Kidney epithelial cell (primary cell): Measurements from ENCODE around the gene CEACAM18. TPM values are rescaled to one million over a fixed set of nuclear protein-coding genes. Genes with fewer than 3 reads are reported as not detected.

Experiments used
- DNase-seq: peaks from one replicate; pipeline ENCODE4 v3.0.0-alpha.2; 2010; ENCODE audit warnings: low read depth
- H3K27me3 ChIP-seq: 2 replicates; pipeline ENCODE4 v1.6.0; 2011; ENCODE audit warnings: low read length; ENCODE audit not compliant: control insufficient read depth, insufficient read depth
- H3K36me3 ChIP-seq: 2 replicates; pipeline ENCODE4 v1.5.1; 2011; ENCODE audit warnings: low read length; ENCODE audit not compliant: control insufficient read depth, insufficient read depth
- H3K4me3 ChIP-seq: 2 replicates; pipeline ENCODE4 v1.5.1; 2011; ENCODE audit warnings: low read depth, mild to moderate bottlenecking, control low read depth, low read length
- total RNA-seq: library from RNA; depleted of rRNA; stranded (reverse); fragments of >200 nt; gene quantifications from 2 replicates; pipeline ENCODE4 v1.2.3, GENCODE V29; 2015
- TF ChIP-seq, protein P1 (sequence below): IDR thresholded peaks from 2 replicates; pipeline ENCODE4 v1.5.1; 2011; ENCODE audit warnings: mild to moderate bottlenecking, moderate library complexity, low read length, control low read depth, inconsistent platforms; ENCODE audit not compliant: insufficient read depth, poor library complexity, severe bottlenecking

The CEACAM18 gene
- total RNA-seq, 1 donor from 2014 or later: not detected

DNA sequence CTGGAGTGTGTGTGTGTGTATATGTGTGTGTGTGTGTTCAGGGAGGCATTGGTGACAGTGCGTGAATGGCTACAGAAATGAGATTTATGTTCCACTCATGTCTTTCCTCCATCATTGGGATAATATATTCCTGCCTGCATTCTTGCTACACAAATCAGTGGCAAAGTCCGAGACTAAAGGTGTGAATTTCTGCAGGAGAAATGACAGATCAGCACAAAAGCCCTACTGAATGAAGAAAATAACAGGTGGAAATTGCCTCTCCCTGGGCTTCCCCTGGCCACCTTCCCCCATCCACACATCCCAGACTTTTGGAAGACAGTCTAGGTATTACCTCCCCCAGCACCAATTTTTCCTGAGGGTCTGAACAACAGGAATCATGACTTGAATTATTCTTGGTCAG, 43.0 kb downstream of the CEACAM18 start:
- TF ChIP-seq, protein P1, sequence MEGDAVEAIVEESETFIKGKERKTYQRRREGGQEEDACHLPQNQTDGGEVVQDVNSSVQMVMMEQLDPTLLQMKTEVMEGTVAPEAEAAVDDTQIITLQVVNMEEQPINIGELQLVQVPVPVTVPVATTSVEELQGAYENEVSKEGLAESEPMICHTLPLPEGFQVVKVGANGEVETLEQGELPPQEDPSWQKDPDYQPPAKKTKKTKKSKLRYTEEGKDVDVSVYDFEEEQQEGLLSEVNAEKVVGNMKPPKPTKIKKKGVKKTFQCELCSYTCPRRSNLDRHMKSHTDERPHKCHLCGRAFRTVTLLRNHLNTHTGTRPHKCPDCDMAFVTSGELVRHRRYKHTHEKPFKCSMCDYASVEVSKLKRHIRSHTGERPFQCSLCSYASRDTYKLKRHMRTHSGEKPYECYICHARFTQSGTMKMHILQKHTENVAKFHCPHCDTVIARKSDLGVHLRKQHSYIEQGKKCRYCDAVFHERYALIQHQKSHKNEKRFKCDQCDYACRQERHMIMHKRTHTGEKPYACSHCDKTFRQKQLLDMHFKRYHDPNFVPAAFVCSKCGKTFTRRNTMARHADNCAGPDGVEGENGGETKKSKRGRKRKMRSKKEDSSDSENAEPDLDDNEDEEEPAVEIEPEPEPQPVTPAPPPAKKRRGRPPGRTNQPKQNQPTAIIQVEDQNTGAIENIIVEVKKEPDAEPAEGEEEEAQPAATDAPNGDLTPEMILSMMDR: no peak
- H3K4me3 ChIP-seq: no peak overlapping the region
- H3K36me3 ChIP-seq: no peaks in the 10 kb centered on the region
- no peak for DNase-seq
- no peaks in the 10 kb centered on the region for H3K27me3 ChIP-seq

DNA sequence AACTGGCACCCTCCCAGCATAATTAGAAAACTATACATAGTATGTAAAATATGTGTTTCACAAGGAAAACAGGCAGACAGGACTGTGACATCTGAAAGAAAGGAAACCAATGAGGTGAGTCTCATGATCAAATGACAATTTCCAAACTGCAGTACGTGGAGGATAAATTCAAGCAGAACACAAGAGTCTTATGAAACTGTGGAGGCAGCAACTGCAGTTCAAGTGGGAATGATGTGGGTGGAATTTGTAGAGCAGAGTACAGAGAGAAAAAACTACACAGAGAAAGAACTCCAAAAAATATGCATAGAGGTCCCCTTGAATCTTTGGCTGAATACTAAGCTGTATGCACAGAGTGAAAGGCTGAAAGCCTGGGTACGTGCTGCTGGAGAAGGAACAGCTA, 43.4 kb downstream of the CEACAM18 start:
- Histone ChIP-seq H3K4me3 (no peak overlapping the region), H3K27me3 (no peaks in the 10 kb centered on the region), H3K36me3 (no peaks in the 10 kb centered on the region)
- TF ChIP-seq, protein P1: no peak
- no peak for DNase-seq

DNA sequence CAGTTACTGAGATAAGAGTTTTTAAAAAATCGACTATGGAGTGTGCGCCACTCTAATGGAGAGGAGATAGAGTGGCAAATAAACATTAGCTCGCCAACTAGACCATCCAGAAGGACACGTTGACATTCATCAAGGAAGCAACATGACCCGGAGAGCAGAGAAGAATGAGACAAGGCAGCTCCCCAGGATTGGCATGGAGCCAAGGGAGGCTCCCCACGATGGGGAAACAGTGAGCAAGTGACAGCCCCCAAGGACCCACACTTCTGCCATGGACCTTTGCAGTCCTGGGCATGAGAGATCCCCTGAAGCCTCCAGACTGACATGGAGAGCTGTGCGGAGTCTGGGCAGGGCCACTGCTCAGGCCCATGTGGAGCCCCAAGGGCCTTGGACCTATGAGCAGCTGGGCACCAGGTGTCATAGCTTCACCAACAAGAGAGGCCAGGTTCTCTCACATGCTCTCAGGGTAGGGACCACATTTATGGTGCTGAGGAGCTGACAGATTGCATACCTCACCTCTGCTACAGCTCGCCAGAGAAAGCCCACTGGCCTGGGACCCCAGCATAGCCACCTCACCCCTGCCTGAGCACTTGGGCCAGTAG, 46.4 kb downstream of the CEACAM18 start:
- H3K27me3 ChIP-seq: no peaks in the 10 kb centered on the region
- DNase-seq: no peak
- TF ChIP-seq, protein P1: no peak
- H3K36me3 ChIP-seq: no peaks in the 10 kb centered on the region
- H3K4me3 ChIP-seq: no peak overlapping the region

DNA sequence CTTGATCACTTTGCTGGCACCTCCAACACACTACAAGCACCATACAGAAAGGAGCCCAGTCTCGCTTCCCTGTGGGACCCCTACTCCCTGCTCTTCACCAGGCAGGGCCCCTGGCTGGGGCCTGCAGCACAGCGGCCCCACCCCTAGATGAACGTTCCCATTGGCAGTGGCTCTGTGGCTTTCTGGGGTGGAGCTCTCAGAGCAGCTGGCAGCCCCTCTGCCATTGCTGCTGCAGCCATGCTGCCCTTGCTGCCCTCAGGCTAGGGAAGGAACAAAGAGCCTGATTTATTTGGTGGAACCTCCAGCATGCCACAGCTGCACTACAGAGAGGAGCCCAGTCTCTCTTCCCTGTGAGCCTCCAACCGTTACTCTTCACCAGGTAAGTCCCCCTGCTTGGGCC, 47.3 kb downstream of the CEACAM18 start:
- TF ChIP-seq, protein P1: no peak
- Histone ChIP-seq H3K36me3 (no peaks in the 10 kb centered on the region), H3K27me3 (no peaks in the 10 kb centered on the region), H3K4me3 (no peak overlapping the region)
- no peak for DNase-seq

DNA sequence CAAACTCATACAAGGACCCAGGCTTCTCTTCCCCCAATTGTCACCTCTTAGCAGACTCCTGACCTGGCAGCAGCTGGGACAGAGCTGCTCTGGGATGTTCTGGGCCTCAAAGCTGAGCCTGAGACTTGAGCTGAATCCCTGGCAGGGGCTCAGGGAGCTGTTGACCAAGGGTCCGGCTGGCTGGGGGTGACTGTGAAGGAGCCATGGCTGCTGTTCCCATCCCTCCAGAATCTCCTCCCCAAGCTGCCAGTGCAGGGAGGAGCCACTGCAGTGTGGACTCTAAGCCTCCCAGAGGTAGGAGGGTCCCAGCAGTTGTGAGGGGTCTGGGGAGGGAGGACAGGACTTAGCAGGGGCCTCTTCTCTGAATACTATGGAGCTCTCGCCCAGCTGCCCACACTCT, 51.0 kb downstream of the CEACAM18 start:
- DNase-seq: no peak
- H3K27me3 ChIP-seq: no peaks in the 10 kb centered on the region
- no peak overlapping the region for H3K4me3 ChIP-seq
- no peaks in the 10 kb centered on the region for H3K36me3 ChIP-seq
- TF ChIP-seq, protein P1: no peak

DNA sequence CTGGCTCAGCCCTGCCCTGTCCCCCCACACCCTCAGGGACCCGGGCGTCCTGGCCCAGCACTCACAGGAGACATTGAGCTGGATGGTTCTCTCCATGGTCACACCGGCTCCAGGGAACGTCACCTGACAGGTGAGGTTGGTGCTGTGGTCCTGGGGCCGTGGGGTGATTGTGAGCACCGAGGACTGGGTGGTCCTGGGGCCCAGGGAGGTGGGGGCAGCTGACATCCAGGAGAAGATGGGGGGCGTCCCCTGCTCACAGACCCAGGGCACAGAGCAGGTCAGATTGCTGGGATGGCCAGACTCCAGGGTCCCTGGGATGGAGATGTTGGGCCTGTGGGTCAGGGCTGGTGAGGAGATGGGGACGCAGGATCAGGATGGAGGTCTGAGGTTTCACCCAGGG, 52.3 kb downstream of the CEACAM18 start:
- TF ChIP-seq, protein P1: no peak

More for the DNA sequence above, 52.3 kb downstream of the CEACAM18 start:
- H3K4me3 ChIP-seq: no peak overlapping the region
- no peak for DNase-seq
- no peaks in the 10 kb centered on the region for H3K27me3 ChIP-seq
- H3K36me3 ChIP-seq: no peaks in the 10 kb centered on the region
